Liver (tissue), 9 donors: ENCODE data around the gene ITGA2. TPM values are rescaled to one million over a fixed set of nuclear protein-coding genes. Genes with fewer than 3 reads are reported as not detected.

Experiments used
- DNase-seq: peaks from one replicate; pipeline ENCODE4 v3.0.0-alpha.2; 2017; ENCODE audit warnings: low spot score
- H3K27ac ChIP-seq, 2 donors: one replicate each; pipeline ENCODE4 v1.7.0; 2013; ENCODE audit warnings: inconsistent platforms in 2 of 2, low read length in 2 of 2, control low read depth in 1 of 2, low read depth in 1 of 2, mild to moderate bottlenecking in 1 of 2
- H3K27me3 ChIP-seq, 4 donors: one replicate each; pipeline versions ENCODE4 v1.6.1 to v1.7.0; 2013; ENCODE audit warnings: low read length in 3 of 4, inconsistent platforms in 1 of 4, mild to moderate bottlenecking in 1 of 4, moderate library complexity in 1 of 4; ENCODE audit not compliant: control insufficient read depth in 4 of 4, insufficient read depth in 4 of 4
- H3K36me3 ChIP-seq, 4 donors: one replicate each; pipeline versions ENCODE4 v1.6.1 to v1.7.0; 2013; ENCODE audit warnings: low read length in 3 of 4, mild to moderate bottlenecking in 3 of 4, low read depth in 1 of 4, moderate library complexity in 1 of 4; ENCODE audit not compliant: control insufficient read depth in 4 of 4, insufficient read depth in 3 of 4
- H3K4me1 ChIP-seq, 4 donors: one replicate each; pipeline versions ENCODE4 v1.6.1 to v1.7.0; 2013; ENCODE audit warnings: low read length in 3 of 4, mild to moderate bottlenecking in 3 of 4, moderate library complexity in 1 of 4; ENCODE audit not compliant: control insufficient read depth in 4 of 4, insufficient read depth in 4 of 4
- H3K4me3 ChIP-seq, 3 donors: one replicate each; pipeline versions ENCODE4 v1.6.1 to v1.7.0; 2013; ENCODE audit warnings: low read length in 3 of 3, control low read depth in 1 of 3, low read depth in 1 of 3, mild to moderate bottlenecking in 1 of 3
- H3K9ac ChIP-seq, 2 donors: one replicate each; pipeline ENCODE4 v1.7.0; 2013; ENCODE audit warnings: low read length in 2 of 2, mild to moderate bottlenecking in 2 of 2, moderate library complexity in 2 of 2, control low read depth in 1 of 2, low read depth in 1 of 2
- H3K9me3 ChIP-seq, 4 donors: one replicate each; pipeline versions ENCODE4 v1.6.1 to v1.7.0; 2013; ENCODE audit warnings: low read length in 3 of 4; ENCODE audit not compliant: control insufficient read depth in 4 of 4
- ATF3 ChIP-seq: IDR thresholded peaks from 2 replicates; pipeline ENCODE4 v1.6.1; 2016; ENCODE audit warnings: antibody characterized with exemption
- CTCF ChIP-seq: fragments of 150-350 bp; IDR thresholded peaks from 2 replicates; pipeline ENCODE4 v1.5.1; 2017; ENCODE audit warnings: improper control_type of control experiment, low read depth, low read length; ENCODE audit not compliant: missing input control
- EGR1 ChIP-seq, 2 donors: IDR thresholded peaks; 2 replicates each; pipeline ENCODE4 v1.6.1; 2016 to 2018; ENCODE audit warnings: antibody characterized with exemption in 2 of 2, low read depth in 2 of 2
- FOXA1 ChIP-seq: IDR thresholded peaks from 2 replicates; pipeline ENCODE4 v1.6.1; 2016; ENCODE audit warnings: antibody characterized with exemption
- FOXA2 ChIP-seq: IDR thresholded peaks from 2 replicates; pipeline ENCODE4 v1.6.1; 2016; ENCODE audit warnings: antibody characterized with exemption
- GABPA ChIP-seq, 2 donors: IDR thresholded peaks in 1 of 2; conservative IDR thresholded peaks in 1 of 2; 2 replicates each; pipeline ENCODE4 v1.6.1; 2016; ENCODE audit warnings: antibody characterized with exemption in 2 of 2, mild to moderate bottlenecking in 1 of 2, moderate library complexity in 1 of 2
- HNF4A ChIP-seq, 2 donors: conservative IDR thresholded peaks; 2 replicates each; pipeline ENCODE4 v1.6.1; 2016; ENCODE audit warnings: antibody characterized with exemption in 2 of 2, mild to moderate bottlenecking in 2 of 2
- JUND ChIP-seq, 2 donors: IDR thresholded peaks; 2 replicates each; pipeline ENCODE4 v1.6.1; 2016; ENCODE audit warnings: antibody characterized with exemption in 2 of 2
- MAX ChIP-seq: IDR thresholded peaks from 2 replicates; pipeline ENCODE4 v1.6.1; 2016; ENCODE audit warnings: antibody characterized with exemption
- NR2F2 ChIP-seq: IDR thresholded peaks from 2 replicates; pipeline ENCODE4 v1.6.1; 2016; ENCODE audit warnings: antibody characterized with exemption
- RAD21 ChIP-seq, 2 donors: IDR thresholded peaks; 2 replicates each; pipeline ENCODE4 v1.6.1; 2016; ENCODE audit warnings: antibody characterized with exemption in 2 of 2, mild to moderate bottlenecking in 2 of 2
- RXRA ChIP-seq, 2 donors: IDR thresholded peaks; 2 replicates each; pipeline ENCODE4 v1.6.1; 2017 to 2018; ENCODE audit warnings: antibody characterized with exemption in 2 of 2, mild to moderate bottlenecking in 1 of 2
- SP1 ChIP-seq: IDR thresholded peaks from 2 replicates; pipeline ENCODE4 v1.6.1; 2018; ENCODE audit warnings: antibody characterized with exemption, mild to moderate bottlenecking
- TAF1 ChIP-seq: conservative IDR thresholded peaks from 2 replicates; pipeline ENCODE4 v1.6.1; 2016; ENCODE audit warnings: antibody characterized with exemption, mild to moderate bottlenecking
- YY1 ChIP-seq: IDR thresholded peaks from 2 replicates; pipeline ENCODE4 v1.6.1; 2016; ENCODE audit warnings: antibody characterized with exemption, mild to moderate bottlenecking
- ZBTB33 ChIP-seq: IDR thresholded peaks from 2 replicates; pipeline ENCODE4 v1.6.1; 2016; ENCODE audit warnings: antibody characterized with exemption
- WGBS: extraction: QIAGEN DNeasy Blood & Tissue Kit; methylation state at CpG from one replicate; pipeline ENCODE4 v1.1.7; 2013; 5-methylcytosine and 5-hydroxymethylcytosine counted together
- polyA plus RNA-seq, 2 donors: library from polyadenylated mRNA; stranded (reverse) in 1 of 2; unstranded in 1 of 2; fragments of 200-250 nt in 1 of 2; fragments of >200 nt in 1 of 2; fragmentation: Nextera tagmentation in 1 of 2; extraction: Ambion mirVana in 1 of 2; gene quantifications; one replicate each; pipeline versions ENCODE4 v1.2.1 to v1.2.3, GENCODE V29; 2013 to 2015
- total RNA-seq, 2 donors: library from RNA; depleted of rRNA; stranded (reverse); fragments of >200 nt; gene quantifications; one replicate each; pipeline ENCODE4 v1.2.3, GENCODE V29; 2014
- donor health status: healthy.
- donor health status: healthy.
- donor health status: healthy.
- donor health status: healthy.
- donor health status: healthy.

The ITGA2 gene
- total and polyA plus RNA-seq, 4 donors: 0.12 to 0.61 (median 0.33) TPM

GRCh38 chr5:53022930-53023511 lies 33.9 kb downstream of the ITGA2 start:
- TF ChIP-seq GABPA (IDR thresholded peaks at IDR 0.05 in 1 of 2, conservative IDR thresholded peaks at IDR 0.05 in 1 of 2): no peak
- no peak for TF ChIP-seq RAD21 (IDR thresholded peaks at IDR 0.05)
- no peak for TF ChIP-seq TAF1
- no peak for TF ChIP-seq FOXA1
- no peak for TF ChIP-seq ATF3
- TF ChIP-seq FOXA2: no peak
- no peak for TF ChIP-seq CTCF
- TF ChIP-seq ZBTB33: no peak
- no peak for TF ChIP-seq YY1
- TF ChIP-seq JUND (IDR thresholded peaks at IDR 0.05): no peak
- no peak for TF ChIP-seq MAX
- no peak for TF ChIP-seq RXRA (IDR thresholded peaks at IDR 0.05)
- TF ChIP-seq NR2F2: no peak
- TF ChIP-seq HNF4A (conservative IDR thresholded peaks at IDR 0.05): no peak
- no peak for TF ChIP-seq EGR1 (IDR thresholded peaks at IDR 0.05; ENCODE audit: low read depth in 2 of 2)
- DNase-seq: no peak
- no peak overlapping the region for H3K27ac ChIP-seq

GRCh38 chr5:53023969-53024368 lies 34.8 kb downstream of the ITGA2 start:
- Histone ChIP-seq H3K9ac (no peak overlapping the region), H3K27me3 (no peaks in the 10 kb centered on the region), H3K4me1 (no peaks in the 10 kb centered on the region), H3K4me3 (no peak overlapping the region), H3K36me3 (no peaks in the 10 kb centered on the region), H3K27ac (no peak overlapping the region), H3K9me3 (no peaks in the 10 kb centered on the region)
- WGBS: 73% methylated on average over 2 of the region's 2 CpGs
- no peak for TF ChIP-seq HNF4A (conservative IDR thresholded peaks at IDR 0.05)
- TF ChIP-seq EGR1 (IDR thresholded peaks at IDR 0.05; ENCODE audit: low read depth in 2 of 2): no peak
- no peak for TF ChIP-seq SP1
- TF ChIP-seq JUND (IDR thresholded peaks at IDR 0.05): no peak
- no peak for TF ChIP-seq GABPA (IDR thresholded peaks at IDR 0.05 in 1 of 2, conservative IDR thresholded peaks at IDR 0.05 in 1 of 2)
- TF ChIP-seq CTCF: no peak
- no peak for DNase-seq

More at GRCh38 chr5:53022930-53023511, 33.9 kb downstream of the ITGA2 start:
- H3K36me3 ChIP-seq: no peaks in the 10 kb centered on the region
- no peak overlapping the region for H3K4me3 ChIP-seq
- 82% methylated on average over 6 of the region's 6 CpGs for whole genome bisulfite sequencing
- H3K9ac ChIP-seq: no peak overlapping the region
- H3K4me1 ChIP-seq: no peaks in the 10 kb centered on the region
- peaks cover 0 to 3% (median 0%) of the 10 kb centered on the region in 4 donors for H3K9me3 ChIP-seq
- no peaks in the 10 kb centered on the region for H3K27me3 ChIP-seq
